HG02852 (cell line): Measurements from ENCODE around the gene ZNF569.
A peak's percentile ranks its signal among the peaks of the same experiment; 100 is the strongest.
"Not testable (repeated sequence)": the region's sequence is repeated elsewhere in the genome, so short reads cannot be mapped to it uniquely, and the experiment has no call there.

ENCODE experiments used
- ATAC-seq: cut with Tn5 transposase; IDR thresholded peaks from one replicate; pipeline ENCODE4 v1.9.1; 2021; ENCODE audit warnings: mild to moderate bottlenecking, moderate library complexity; ENCODE audit not compliant: unreplicated experiment

The ZNF569 gene

GRCh38 chr19:37403403-37403802 lies 63.8 kb downstream of the ZNF569 start:
- no peak for ATAC-seq

GRCh38 chr19:37401078-37401477 lies 66.2 kb downstream of the ZNF569 start:
- ATAC-seq: no peak

GRCh38 chr19:37391399-37391798 lies 75.8 kb downstream of the ZNF569 start:
- not testable (repeated sequence) for ATAC-seq

DNA sequence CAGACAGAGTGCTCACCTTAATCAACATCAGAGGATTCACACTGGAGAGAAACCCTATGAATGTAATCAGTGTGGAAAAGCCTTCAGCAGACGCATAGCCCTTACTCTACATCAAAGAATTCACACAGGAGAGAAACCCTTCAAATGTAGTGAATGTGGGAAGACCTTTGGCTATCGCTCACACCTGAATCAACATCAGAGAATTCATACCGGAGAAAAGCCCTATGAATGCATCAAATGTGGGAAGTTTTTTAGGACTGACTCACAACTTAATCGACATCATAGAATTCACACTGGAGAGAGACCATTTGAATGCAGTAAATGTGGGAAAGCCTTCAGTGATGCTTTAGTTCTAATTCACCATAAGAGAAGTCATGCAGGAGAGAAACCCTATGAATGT lies 78.0 kb downstream of the ZNF569 start:
- no peak for ATAC-seq

GRCh38 chr19:37370880-37371661 lies 96.2 kb downstream of the ZNF569 start, which contains the start of gene ZNF527:
Gene ZNF527, plus strand, starts transcription at chr19:37371099. Its CDS starts 3,100 bp downstream, at chr19:37374199.
- ATAC-seq: peak; percentile 96

- ATAC-seq: peak; percentile 28
Measured at GRCh38 chr19:37370386-37370879, 96.8 kb downstream of the ZNF569 start.

- ATAC-seq: no peak
Measured at GRCh38 chr19:37362733-37363132, 104.5 kb downstream of the ZNF569 start.

- ATAC-seq: no peak
Measured at GRCh38 chr19:37361994-37362393, 105.2 kb downstream of the ZNF569 start.
